Activated CD4-positive, CD25-positive, alpha-beta regulatory T cell (primary cell): ENCODE results near the gene GSTO2.

Experiments used
- DNase-seq, 4 experiments: peaks; one replicate each; lab custom pipeline; 2025; lab: John Stamatoyannopoulos, UW

GSTO2 gene

DNA sequence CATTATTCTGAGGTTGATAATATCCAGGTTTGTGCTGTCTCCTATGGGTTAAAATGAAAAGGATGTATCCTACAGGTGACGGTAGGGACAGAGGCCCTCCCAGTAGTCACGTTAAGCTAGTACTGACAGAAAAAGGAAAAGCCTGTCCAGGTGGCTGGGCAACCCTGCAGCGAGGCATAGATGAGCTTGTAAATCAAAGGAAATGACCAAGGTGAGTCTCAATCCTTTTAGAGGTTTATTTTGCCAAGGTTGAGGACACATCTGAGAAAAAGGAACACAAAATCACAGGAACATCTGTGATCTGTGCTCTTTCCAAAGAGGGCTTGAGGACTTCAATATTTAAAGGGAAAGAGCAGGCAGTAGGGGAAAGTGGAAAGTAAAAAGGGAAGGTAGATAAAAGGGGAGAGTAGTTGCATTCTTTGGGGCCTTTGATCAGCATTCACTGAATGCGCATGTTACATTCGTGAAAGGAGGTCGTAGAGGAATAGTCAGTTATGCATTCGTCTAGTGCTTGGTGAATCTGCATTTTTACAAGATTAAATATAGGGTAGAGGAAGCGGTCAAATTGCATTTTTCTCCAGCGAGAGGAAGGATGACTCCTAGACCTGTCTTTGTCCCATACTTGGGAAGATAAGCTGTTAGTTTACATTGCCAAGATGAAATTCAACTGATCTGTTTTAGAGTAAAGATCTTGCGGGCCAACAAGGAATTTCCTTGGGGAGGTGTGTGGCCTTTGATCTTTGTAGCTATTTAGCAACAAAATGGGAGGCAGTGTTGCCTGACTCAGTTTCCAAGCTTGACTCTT is 15.2 kb upstream of the GSTO2 start:
- DNase-seq: no peak

DNA sequence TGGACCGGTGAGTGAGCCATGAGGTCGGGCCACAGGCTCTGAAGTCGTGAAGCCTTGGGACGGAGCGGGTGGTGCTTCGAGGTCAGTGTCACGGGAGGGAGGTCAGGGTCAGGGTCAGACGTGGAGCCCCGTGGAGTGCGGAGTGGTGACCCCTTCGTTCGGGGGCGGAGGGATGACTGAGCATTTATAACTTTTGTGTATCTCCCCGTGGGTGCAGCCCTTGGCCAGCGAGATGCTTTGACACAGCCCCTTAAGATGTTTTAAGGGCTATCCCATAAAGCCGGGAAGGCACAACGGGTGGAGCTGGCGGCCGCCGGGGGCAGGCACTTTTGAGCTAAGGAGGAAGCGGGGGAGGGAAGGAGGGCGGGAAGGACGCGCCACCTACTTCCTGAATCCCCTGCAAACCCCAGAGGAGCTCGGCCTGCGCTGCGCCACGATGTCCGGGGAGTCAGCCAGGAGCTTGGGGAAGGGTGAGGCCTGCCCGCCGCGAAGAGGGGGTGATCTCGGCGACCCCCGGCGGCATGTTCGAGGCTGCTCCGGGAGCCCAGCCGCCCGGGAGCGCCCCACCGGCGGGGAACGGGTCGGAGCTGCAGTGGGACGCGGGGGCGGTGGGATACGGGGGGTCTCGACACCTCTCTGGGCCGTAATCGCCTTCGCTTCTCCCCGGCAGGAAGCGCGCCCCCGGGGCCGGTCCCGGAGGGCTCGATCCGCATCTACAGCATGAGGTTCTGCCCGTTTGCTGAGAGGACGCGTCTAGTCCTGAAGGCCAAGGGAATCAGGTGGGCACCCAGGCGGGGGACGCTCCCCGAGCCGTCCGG is 14.3 kb upstream of the GSTO2 start, which contains the start of gene GSTO1:
Gene GSTO1 (plus strand): TSS at position 400 of the 818 bp plus-strand sequence. CDS start 37 bp downstream, at position 437.
- DNase-seq: peak in 3 of 4 experiments; percentile 4 to 27 (median 25)

DNA sequence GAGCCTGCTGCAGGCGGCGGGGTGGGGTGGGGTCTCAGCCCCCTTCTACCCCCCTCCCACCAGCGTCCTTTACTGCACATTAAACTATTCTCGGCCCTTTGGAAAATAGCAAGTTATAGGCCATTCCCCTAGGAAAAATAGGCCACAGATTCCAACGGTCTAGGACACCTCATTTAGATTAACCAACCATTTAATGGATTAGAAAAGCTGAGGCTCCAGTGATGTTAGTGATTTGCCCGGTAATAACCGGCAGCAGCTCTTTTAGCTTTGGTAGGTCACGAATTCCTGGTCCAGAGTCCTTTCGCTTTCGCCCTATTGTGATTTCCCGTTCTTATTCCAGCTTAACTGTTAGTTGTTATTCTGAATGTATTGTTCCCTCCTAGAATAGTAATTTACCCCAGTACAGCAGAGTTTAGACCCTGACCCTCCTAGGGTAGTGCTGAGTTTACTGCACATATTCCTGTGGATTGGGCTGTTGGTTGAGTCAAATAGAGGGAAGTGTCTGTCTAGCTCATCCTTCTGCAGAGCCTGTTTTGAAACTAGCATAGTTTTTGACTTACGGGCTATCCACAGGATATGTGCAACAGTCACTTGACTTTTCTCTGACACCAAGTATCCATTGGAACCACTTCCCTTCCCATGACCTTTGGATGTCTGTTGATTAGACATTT is 13.5 kb upstream of the GSTO2 start:
- DNase-seq: no peak

- DNase-seq: no peak
Observed at GRCh38 chr10:104256335-104256961, 12.5 kb upstream of the GSTO2 start.

- no peak for DNase-seq
Observed at GRCh38 chr10:104257235-104257634, 11.7 kb upstream of the GSTO2 start.

- DNase-seq: no peak
Observed at GRCh38 chr10:104258209-104258608, 10.8 kb upstream of the GSTO2 start.

DNA sequence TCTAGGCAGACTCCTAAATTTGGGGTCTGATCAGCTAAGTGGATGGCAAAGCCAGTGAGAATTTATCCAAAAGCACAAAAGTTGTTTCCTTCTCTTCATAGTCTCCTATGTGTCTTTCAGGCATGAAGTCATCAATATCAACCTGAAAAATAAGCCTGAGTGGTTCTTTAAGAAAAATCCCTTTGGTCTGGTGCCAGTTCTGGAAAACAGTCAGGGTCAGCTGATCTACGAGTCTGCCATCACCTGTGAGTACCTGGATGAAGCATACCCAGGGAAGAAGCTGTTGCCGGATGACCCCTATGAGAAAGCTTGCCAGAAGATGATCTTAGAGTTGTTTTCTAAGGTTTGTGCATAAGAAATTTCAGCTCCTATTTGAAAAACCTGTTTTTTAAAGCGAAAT is 9.5 kb upstream of the GSTO2 start:
- no peak for DNase-seq

DNA sequence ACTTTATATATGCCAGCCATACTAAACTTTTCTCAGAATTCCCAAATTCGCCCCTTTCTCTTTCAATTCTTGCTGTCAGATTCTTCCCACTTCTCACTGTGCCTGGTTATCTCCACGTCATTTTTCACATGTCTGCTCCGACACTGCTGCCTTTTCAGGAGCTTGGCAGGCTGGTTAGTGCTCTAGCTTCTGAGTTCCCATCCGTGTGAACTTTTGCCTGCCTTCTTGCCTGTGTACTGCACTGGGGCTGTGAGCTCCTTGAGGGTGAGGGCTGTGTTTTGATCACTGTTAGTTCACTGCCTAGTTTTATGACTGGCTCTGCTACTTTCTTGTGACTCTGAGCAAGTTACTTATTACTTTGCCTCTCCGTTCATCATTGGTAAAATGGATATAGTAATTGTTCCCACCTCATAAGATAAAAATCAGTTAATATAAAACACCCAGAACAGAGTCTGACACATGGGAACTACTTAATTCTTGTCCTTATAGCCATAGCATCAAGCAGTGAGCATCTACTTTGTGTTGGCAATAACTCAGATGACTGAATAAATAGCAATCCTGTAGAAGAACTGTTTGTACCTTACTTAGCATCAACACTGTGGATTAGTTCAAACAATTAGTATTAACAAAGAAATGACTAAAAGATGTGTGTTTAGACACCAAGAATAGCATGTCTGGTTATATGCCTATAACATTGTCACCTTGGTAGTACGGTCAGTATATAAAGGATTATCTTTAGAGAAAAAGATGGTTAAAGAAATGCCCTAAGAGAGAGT is 8.8 kb upstream of the GSTO2 start:
- DNase-seq: no peak

DNA sequence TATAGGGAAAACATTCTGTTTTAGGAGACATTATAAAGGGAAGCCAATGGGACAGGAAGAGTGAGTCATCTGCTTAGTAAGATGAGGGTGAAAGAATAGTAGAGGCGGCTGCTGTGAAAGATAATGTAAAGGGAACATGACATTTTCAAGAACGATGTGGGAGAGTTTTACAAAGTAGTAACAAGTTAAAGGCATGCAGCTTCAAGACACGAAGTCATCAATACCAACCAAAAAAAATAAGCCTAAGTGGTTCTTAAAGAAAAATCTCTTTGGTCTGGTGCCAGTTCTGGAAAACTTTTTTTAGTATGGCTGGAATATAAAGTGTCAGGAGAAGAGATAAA is 8.2 kb upstream of the GSTO2 start:
- DNase-seq: no peak

DNA sequence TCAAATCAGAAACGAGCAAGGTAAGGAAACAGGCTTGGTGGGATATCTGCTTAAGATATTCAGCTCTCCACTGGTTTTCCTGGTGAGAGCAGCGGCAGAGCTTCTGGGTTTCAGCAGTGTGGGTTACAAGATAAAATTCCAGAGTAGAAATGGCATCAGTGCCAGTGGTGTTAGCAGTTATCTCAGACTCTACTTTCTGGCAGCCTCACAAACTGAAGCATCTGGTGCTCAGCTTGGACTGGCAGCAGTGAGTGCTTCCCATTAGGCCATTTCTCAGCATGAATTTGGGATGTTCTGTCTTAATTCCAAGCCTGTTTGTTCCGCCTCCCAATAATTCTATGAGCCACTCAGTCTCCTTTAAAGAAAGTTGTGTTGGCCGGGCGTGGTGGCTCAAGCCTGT is 6.9 kb upstream of the GSTO2 start:
- no peak for DNase-seq

GRCh38 chr10:104264783-104265182 is 4.2 kb upstream of the GSTO2 start:
- DNase-seq: no peak

GRCh38 chr10:104267721-104268404 is 1.1 kb upstream of the GSTO2 start:
- DNase-seq: no peak

GRCh38 chr10:104268405-104268712 is 625 bp upstream of the GSTO2 start:
- no peak for DNase-seq

- no peak for DNase-seq
Observed at GRCh38 chr10:104273286-104273685, 4.3 kb downstream of the GSTO2 start.

GRCh38 chr10:104273899-104274575 is 5.1 kb downstream of the GSTO2 start:
- no peak for DNase-seq

DNA sequence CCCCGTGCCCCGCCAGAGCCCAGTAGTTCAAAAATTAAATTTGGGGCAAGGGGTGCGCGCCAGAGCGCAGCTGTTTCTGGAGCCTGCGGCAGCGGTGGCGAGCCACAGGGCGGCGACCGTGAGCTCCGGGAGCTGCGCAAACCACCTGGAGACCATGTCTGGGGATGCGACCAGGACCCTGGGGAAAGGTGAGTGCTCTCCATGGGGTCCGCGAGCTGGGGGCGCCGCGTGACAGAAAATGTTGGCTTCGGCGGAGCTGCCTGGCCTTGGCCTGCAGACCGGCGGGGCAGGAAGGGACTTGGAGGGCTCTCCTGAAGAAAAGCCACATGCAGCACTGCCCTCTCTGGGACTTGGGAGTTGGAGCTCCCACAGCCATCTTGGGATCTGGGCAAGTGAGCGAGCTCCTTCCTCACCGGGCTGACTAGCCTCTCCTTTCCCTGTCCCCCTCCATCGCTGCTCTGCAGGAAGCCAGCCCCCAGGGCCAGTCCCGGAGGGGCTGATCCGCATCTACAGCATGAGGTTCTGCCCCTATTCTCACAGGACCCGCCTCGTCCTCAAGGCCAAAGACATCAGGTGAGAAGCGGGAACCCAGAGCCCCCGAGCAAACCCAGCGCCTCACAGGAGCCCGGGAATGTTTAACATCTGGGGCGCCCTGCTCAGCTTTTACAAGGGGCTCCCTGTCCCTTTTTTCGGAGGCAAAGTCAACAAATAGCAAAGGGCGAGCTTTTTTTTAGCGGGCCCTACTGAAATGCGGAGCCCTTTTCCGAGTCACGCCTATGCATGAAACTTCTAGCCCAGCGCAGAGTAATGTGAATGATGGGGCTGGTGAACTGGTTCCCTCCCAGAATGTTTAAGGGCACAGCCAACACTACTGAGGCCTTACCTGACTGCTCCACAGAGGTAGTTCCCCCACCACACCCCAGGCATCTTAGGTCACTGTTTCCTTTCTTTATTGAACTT is 6.1 kb downstream of the GSTO2 start:
- peak in 3 of 4 experiments; percentile 4 to 23 (median 8) for DNase-seq

- no peak for DNase-seq
Observed at GRCh38 chr10:104276192-104276591, 7.2 kb downstream of the GSTO2 start.

- DNase-seq: no peak
Observed at GRCh38 chr10:104277785-104278184, 8.8 kb downstream of the GSTO2 start.

- no peak for DNase-seq
Observed at GRCh38 chr10:104279550-104280259, 10.7 kb downstream of the GSTO2 start.
